ENCODE measurements around the gene ATXN7L1.

- TF ChIP-seq CTCF (tag by site-specific recombination; IDR thresholded peaks at IDR 0.05) (no peak), ZNF121 (tag by site-specific recombination; IDR thresholded peaks at IDR 0.05) (no peak)
Observed at GRCh38 chr7:105614341-105614840, 262.0 kb downstream of the ATXN7L1 start.

Measured in HEK293 (cell line).